ENCODE data around the gene LYRM9. TPM values are rescaled to one million over a fixed set of nuclear protein-coding genes. Genes with fewer than 3 reads are reported as not detected.
A peak's percentile ranks its signal among the peaks of the same experiment; 100 is the strongest.

Gene LYRM9
- total and polyA plus RNA-seq, 9 of the 15 experiments (the other 6 are each of a cell fraction or from before 2014, with no cell fraction given): 0.98 to 4.7 (median 1.8) TPM

GRCh38 chr17:27862840-27863239 is 30.3 kb downstream of the LYRM9 start:
- intact Hi-C loops (cut with micrococcal nuclease) (no loop called here), in situ Hi-C loops (cut with MboI) (no loop called here)
- TF ChIP-seq CEBPG (CRISPR knock-in tag; IDR thresholded peaks at IDR 0.05) (no peak), CEBPG (tag; conservative IDR thresholded peaks at IDR 0.05 in 1 of 2, IDR thresholded peaks at IDR 0.05 in 1 of 2) (peak in 1 of 2 experiments; percentile 52; a peak in 2 of 4 replicates), RBBP5 (IDR thresholded peaks at IDR 0.05; ENCODE audit: borderline replicate concordance, insufficient read depth, low read length, poor library complexity, severe bottlenecking) (no peak), ZNF316 (IDR thresholded peaks at IDR 0.05) (no peak), TRIM25 (IDR thresholded peaks at IDR 0.05; ENCODE audit: borderline replicate concordance) (no peak), FUS (optimal IDR thresholded peaks at IDR 0.05; ENCODE audit: low read depth, low read length) (no peak), MGA (IDR thresholded peaks at IDR 0.05) (no peak), TAF1 (IDR thresholded peaks at IDR 0.05; ENCODE audit: control insufficient read depth, extremely low read depth, insufficient read depth, low read length, severe bottlenecking) (no peak)
- Histone ChIP-seq H3K27me3 (ENCODE audit: control insufficient read depth in 2 of 2, insufficient read depth in 2 of 2, low read length in 2 of 2) (peaks cover 24 to 32% of the 10 kb centered on the region in 2 experiments), H3K4me3 (no peak overlapping the region), H3K9me1 (ENCODE audit: control insufficient read depth, insufficient read depth, low read length) (no peaks in the 10 kb centered on the region), H3K4me1 (replicated peaks in 1 of 2; ENCODE audit: control insufficient read depth in 2 of 2, insufficient read depth in 2 of 2, low read length in 2 of 2) (no peaks in the 10 kb centered on the region; a peak in 1 of 5 replicates), H3K27ac (ENCODE audit: extremely low read depth, low read depth, low read length) (no peak overlapping the region), H3K9me3 (replicated peaks; ENCODE audit: control insufficient read depth, insufficient read depth, low read depth, low read length) (no peaks in the 10 kb centered on the region; the same call in 1 of the 2 replicates), H2AFZ (ENCODE audit: low read depth, low read length) (no peak overlapping the region), H3K36me3 (ENCODE audit: control insufficient read depth, insufficient read depth, low read length) (no peaks in the 10 kb centered on the region), H3K79me2 (ENCODE audit: control insufficient read depth, insufficient read depth, low read length) (no peaks in the 10 kb centered on the region), H3K9ac (ENCODE audit: insufficient read depth in 1 of 2, low read depth in 2 of 2, low read length in 2 of 2) (no peak overlapping the region), H4K20me1 (replicated peaks; ENCODE audit: control insufficient read depth, insufficient read depth, low read length) (no peaks in the 10 kb centered on the region), H3K4me2 (ENCODE audit: insufficient read depth, low read length) (no peak overlapping the region)
- FAIRE-seq (no peak), DNase-seq (ENCODE audit: extremely low read depth in 1 of 4, low spot score in 3 of 4) (no peak), ATAC-seq (peak; percentile 20; the same call in 1 of the 3 replicates)
- ChIA-PET POLR2A (no interaction called here), CTCF (ENCODE audit: low intra/inter-chr PET ratio) (no interaction called here)
- 6% methylated on average over 4 of the region's 4 CpGs for WGBS (ENCODE audit: insufficient coverage, low coverage, missing lambda C conversion rate)
- no TSS peak for BruUV-seq (replicated peaks)

Measured in K562 (cell line).